Thyroid gland (tissue), 4 donors: ENCODE measurements around the gene CX3CR1.

Experiments
- POLR2A ChIP-seq, 2 donors: fragments of 450-650 bp; IDR thresholded peaks; one replicate each; pipeline ENCODE4 v1.6.1; 2017; ENCODE audit warnings: antibody characterized with exemption in 2 of 2, mild to moderate bottlenecking in 2 of 2, moderate library complexity in 1 of 2
- TF ChIP-seq, protein P1 (sequence below), 6 experiments: fragments of 200-600 bp in 3 of 6; fragments of 450-650 bp in 3 of 6; sonication (generic) in 3 of 6; IDR thresholded peaks; one replicate each; pipeline ENCODE4 v1.5.1; 2016 to 2019; ENCODE audit warnings: antibody characterized with exemption in 6 of 6, mild to moderate bottlenecking in 2 of 6, inconsistent platforms in 1 of 6, moderate library complexity in 1 of 6

DNA sequence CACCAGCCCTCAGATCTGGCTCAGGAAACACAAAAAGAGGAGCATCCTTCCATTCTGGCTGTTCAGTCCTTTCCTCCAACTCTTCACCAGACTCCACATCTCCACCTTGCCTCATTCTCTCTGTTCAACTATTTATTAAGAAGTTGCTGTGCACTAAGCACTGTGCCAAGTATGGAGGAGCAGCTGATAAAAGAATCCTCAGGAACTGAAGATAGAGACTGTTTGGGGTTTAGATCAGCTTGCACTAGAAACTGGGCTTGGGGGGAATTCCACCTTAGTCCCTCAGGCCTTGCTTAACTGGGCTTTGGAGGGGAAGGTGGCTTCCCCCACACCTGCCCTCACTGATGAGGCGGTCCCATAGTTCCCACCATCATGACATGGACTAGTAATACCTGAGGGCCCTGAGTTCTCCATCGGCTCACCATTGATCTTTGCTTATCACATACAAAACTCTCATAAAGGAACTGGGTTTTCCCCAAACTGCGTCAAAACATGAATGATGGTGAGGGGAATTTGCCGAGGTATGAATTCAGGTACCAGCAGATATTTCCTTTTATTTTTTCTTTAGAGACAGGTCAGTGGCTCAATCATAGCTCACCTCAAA is 48.0 kb upstream of the CX3CR1 start:
- TF ChIP-seq, protein P1, sequence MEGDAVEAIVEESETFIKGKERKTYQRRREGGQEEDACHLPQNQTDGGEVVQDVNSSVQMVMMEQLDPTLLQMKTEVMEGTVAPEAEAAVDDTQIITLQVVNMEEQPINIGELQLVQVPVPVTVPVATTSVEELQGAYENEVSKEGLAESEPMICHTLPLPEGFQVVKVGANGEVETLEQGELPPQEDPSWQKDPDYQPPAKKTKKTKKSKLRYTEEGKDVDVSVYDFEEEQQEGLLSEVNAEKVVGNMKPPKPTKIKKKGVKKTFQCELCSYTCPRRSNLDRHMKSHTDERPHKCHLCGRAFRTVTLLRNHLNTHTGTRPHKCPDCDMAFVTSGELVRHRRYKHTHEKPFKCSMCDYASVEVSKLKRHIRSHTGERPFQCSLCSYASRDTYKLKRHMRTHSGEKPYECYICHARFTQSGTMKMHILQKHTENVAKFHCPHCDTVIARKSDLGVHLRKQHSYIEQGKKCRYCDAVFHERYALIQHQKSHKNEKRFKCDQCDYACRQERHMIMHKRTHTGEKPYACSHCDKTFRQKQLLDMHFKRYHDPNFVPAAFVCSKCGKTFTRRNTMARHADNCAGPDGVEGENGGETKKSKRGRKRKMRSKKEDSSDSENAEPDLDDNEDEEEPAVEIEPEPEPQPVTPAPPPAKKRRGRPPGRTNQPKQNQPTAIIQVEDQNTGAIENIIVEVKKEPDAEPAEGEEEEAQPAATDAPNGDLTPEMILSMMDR (IDR thresholded peaks at IDR 0.05): no peak
- TF ChIP-seq POLR2A (IDR thresholded peaks at IDR 0.05): no peak
